ENCODE results near the gene ADGRG2.

The ADGRG2 gene, protein sequence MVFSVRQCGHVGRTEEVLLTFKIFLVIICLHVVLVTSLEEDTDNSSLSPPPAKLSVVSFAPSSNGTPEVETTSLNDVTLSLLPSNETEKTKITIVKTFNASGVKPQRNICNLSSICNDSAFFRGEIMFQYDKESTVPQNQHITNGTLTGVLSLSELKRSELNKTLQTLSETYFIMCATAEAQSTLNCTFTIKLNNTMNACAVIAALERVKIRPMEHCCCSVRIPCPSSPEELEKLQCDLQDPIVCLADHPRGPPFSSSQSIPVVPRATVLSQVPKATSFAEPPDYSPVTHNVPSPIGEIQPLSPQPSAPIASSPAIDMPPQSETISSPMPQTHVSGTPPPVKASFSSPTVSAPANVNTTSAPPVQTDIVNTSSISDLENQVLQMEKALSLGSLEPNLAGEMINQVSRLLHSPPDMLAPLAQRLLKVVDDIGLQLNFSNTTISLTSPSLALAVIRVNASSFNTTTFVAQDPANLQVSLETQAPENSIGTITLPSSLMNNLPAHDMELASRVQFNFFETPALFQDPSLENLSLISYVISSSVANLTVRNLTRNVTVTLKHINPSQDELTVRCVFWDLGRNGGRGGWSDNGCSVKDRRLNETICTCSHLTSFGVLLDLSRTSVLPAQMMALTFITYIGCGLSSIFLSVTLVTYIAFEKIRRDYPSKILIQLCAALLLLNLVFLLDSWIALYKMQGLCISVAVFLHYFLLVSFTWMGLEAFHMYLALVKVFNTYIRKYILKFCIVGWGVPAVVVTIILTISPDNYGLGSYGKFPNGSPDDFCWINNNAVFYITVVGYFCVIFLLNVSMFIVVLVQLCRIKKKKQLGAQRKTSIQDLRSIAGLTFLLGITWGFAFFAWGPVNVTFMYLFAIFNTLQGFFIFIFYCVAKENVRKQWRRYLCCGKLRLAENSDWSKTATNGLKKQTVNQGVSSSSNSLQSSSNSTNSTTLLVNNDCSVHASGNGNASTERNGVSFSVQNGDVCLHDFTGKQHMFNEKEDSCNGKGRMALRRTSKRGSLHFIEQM

DNA sequence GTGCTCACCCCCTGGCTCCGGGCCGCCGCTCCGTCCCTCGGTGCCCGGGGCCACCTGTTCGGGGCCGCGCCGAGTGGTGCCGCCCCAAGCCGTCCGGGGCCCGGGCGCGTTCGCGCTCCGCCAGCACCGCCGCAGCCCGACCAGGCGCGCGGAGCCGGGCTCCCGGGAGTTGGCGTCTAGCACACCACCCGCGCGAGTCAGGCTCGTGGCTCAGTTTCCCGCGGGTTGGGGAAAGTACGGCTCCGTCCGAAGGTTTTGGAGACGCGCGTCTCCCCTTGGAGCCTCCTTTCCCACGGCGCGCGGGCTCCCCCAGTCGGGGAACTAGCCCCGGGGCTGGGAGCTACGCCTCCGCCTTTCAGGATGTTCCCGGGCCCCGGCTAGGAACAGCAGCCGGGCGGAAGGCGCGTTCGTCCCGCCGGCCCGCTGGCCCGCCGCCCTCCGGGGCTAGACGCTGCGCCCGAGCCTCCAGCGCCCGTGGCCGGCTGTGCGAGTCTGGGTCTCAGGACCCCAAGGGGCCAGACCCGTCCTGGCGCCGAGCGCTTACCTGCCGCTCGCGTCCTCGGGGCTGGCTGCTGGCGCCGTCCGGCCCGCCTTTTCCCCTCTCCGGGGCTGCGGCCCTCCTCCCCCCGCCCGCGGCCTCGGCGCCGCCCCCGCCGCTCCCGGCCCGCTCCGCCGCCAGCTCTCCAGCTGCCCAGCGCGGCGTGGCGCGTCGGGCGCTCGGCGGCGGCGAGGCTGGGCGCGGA lies at the start of gene ADGRG2:
TSS of gene ADGRG2 (minus strand) at position 571 of the 743 bp plus-strand sequence. CDS start 53,634 bp downstream, outside the sequence.
- Histone ChIP-seq H3K27ac (ENCODE audit: low read length) (no peak within 1 kb of the TSS), H3K4me3 (ENCODE audit: low read length) (peak within 1 kb of the TSS; percentile 74; the same call in 1 of the 2 replicates), H3K36me3 (ENCODE audit: control insufficient read depth, insufficient read depth, low read length) (no peaks in the 10 kb centered on the region), H3K4me1 (ENCODE audit: control insufficient read depth, insufficient read depth, low read length) (peaks cover 2% of the 10 kb centered on the region), H3K27me3 (ENCODE audit: control insufficient read depth, insufficient read depth, low read length) (peaks cover 2% of the 10 kb centered on the region; the same call in 1 of the 2 replicates), H3K9me3 (ENCODE audit: control insufficient read depth, insufficient read depth, low read length) (no peaks in the 10 kb centered on the region)
- no peak for DNase-seq (ENCODE audit: low read depth, low spot score)
- WGBS (ENCODE audit: insufficient coverage, insufficient read length), result no CpG with 5 or more reads among the region's 107 CpGs

DNA sequence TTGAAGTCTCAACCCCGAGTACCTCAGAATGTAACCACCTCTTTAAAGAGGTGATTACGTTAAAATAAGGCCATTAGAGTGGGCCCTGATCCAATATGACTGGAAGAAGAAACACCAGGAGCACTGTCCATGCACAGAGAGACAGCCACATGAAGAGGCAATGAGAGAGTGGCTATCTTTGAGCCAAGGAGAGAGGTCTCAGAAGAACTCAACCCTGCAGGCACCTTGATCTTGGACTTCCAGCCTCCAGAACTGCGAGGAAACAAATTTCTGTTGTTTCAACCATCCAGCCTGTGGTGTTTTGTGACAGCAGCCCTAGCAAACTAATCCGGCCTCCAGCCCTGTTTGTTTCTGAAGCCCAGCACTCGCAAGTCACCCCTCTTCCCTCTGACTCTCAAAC lies 46.3 kb upstream of the ADGRG2 start:
- Histone ChIP-seq H3K27me3 (ENCODE audit: control insufficient read depth, insufficient read depth, low read length) (no peaks in the 10 kb centered on the region), H3K27ac (ENCODE audit: low read length) (no peak overlapping the region), H3K9me3 (ENCODE audit: control insufficient read depth, insufficient read depth, low read length) (no peaks in the 10 kb centered on the region), H3K4me1 (ENCODE audit: control insufficient read depth, insufficient read depth, low read length) (no peaks in the 10 kb centered on the region), H3K4me3 (ENCODE audit: low read length) (no peak overlapping the region), H3K36me3 (ENCODE audit: control insufficient read depth, insufficient read depth, low read length) (no peaks in the 10 kb centered on the region)
- WGBS (ENCODE audit: insufficient coverage, insufficient read length), result no CpG with 5 or more reads among the region's 5 CpGs
- DNase-seq (ENCODE audit: low read depth, low spot score), result no peak

DNA sequence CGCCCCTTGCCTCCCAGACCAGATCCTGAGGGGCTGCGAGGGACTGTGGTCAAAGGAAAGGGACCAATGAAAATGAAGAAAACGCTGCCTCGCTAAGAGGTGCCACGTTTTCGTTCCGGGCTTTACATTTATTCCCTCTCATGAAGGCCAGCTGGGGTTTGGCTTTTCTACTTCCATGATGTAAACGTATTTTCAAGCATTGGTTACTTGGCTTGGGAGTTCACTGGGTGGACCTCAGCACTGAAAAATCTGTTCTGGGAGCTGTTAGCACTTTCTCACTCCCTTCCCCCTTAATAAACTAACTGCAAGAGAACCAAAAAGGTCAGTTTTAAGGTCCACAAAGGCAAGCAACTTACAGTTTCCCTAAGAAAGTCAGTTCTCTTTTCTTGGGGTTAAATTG lies 40.6 kb upstream of the ADGRG2 start:
- no CpG with 5 or more reads among the region's 8 CpGs for WGBS (ENCODE audit: insufficient coverage, insufficient read length)
- Histone ChIP-seq H3K4me1 (ENCODE audit: control insufficient read depth, insufficient read depth, low read length) (no peaks in the 10 kb centered on the region), H3K36me3 (ENCODE audit: control insufficient read depth, insufficient read depth, low read length) (no peaks in the 10 kb centered on the region), H3K27me3 (ENCODE audit: control insufficient read depth, insufficient read depth, low read length) (no peaks in the 10 kb centered on the region), H3K9me3 (ENCODE audit: control insufficient read depth, insufficient read depth, low read length) (no peaks in the 10 kb centered on the region), H3K4me3 (ENCODE audit: low read length) (no peak overlapping the region), H3K27ac (ENCODE audit: low read length) (no peak overlapping the region)
- no peak for DNase-seq (ENCODE audit: low read depth, low spot score)

DNA sequence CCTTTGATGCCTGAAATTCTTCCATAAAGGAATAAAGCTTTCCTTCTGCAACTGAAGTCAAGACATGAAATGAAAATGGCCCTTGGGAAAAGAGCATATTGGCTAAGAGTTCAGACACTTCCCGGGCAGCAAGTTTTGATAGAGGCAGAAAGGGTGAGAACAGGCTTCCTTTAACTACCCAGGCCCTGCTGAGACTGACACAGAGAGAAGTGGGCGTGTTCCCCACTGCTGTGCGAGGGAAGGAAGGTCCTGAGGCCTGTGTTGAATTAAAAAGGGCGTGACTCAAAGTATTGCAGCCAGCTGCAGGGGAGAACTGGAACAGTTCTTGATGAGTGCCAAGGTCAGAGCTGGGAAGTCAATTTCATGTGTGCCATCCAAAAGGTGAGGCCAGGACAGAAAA lies 33.9 kb upstream of the ADGRG2 start:
- no peaks in the 10 kb centered on the region for H3K9me3 ChIP-seq (ENCODE audit: control insufficient read depth, insufficient read depth, low read length)

DNA sequence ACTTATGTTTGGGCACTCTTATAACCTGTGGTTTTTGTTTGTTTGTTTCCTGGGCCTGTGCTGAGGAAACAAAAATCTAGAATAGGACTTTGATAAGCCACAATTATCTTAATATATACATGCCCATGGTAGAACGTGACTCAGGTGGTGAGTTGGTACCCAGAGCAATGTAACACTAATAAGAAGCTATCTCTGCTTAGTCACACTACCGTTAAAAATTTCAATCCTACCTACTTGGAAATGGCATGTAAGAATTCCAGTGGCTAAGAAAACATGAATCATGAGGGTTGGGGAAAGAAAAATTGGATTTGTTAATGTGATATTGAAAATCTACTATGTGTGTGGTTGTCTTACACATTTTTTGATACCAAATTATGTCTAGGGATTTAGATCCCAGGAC lies 30.5 kb upstream of the ADGRG2 start:
- Histone ChIP-seq H3K4me1 (ENCODE audit: control insufficient read depth, insufficient read depth, low read length) (no peaks in the 10 kb centered on the region), H3K9me3 (ENCODE audit: control insufficient read depth, insufficient read depth, low read length) (no peaks in the 10 kb centered on the region), H3K36me3 (ENCODE audit: control insufficient read depth, insufficient read depth, low read length) (no peaks in the 10 kb centered on the region), H3K27ac (ENCODE audit: low read length) (no peak overlapping the region), H3K27me3 (ENCODE audit: control insufficient read depth, insufficient read depth, low read length) (no peaks in the 10 kb centered on the region), H3K4me3 (ENCODE audit: low read length) (no peak overlapping the region)
- no CpG with 5 or more reads among the region's 2 CpGs for WGBS (ENCODE audit: insufficient coverage, insufficient read length)
- no peak for DNase-seq (ENCODE audit: low read depth, low spot score)

More for the DNA sequence above, 33.9 kb upstream of the ADGRG2 start:
- Histone ChIP-seq H3K4me1 (ENCODE audit: control insufficient read depth, insufficient read depth, low read length) (no peaks in the 10 kb centered on the region), H3K27ac (ENCODE audit: low read length) (no peak overlapping the region), H3K27me3 (ENCODE audit: control insufficient read depth, insufficient read depth, low read length) (no peaks in the 10 kb centered on the region), H3K4me3 (ENCODE audit: low read length) (no peak overlapping the region), H3K36me3 (ENCODE audit: control insufficient read depth, insufficient read depth, low read length) (no peaks in the 10 kb centered on the region)
- DNase-seq (ENCODE audit: low read depth, low spot score), result no peak
- no CpG with 5 or more reads among the region's 4 CpGs for WGBS (ENCODE audit: insufficient coverage, insufficient read length)

DNA sequence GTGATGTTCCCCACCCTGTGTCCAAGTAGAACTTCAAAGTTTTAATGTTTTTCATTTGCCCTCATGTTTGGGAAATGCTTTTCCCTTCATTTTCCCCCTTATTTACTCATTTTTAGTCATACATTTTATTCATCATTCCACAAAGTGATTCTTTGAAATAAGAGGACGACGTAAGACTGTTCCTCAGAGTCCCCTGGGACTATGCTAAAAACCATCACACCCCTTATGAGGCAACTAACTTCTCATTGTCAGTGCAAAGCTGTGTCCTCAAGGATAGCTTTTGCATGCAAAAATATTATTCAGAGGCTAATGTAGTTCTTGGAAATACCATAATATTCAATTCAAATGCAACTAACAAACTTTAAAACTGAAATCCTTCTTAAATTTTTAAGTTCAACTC lies 14.8 kb upstream of the ADGRG2 start:
- Histone ChIP-seq H3K27ac (ENCODE audit: low read length) (no peak overlapping the region), H3K36me3 (ENCODE audit: control insufficient read depth, insufficient read depth, low read length) (no peaks in the 10 kb centered on the region), H3K27me3 (ENCODE audit: control insufficient read depth, insufficient read depth, low read length) (no peaks in the 10 kb centered on the region), H3K9me3 (ENCODE audit: control insufficient read depth, insufficient read depth, low read length) (no peaks in the 10 kb centered on the region), H3K4me3 (ENCODE audit: low read length) (no peak overlapping the region), H3K4me1 (ENCODE audit: control insufficient read depth, insufficient read depth, low read length) (no peaks in the 10 kb centered on the region)
- no peak for DNase-seq (ENCODE audit: low read depth, low spot score)
- WGBS (ENCODE audit: insufficient coverage, insufficient read length), result no CpG with 5 or more reads among the region's 2 CpGs

DNA sequence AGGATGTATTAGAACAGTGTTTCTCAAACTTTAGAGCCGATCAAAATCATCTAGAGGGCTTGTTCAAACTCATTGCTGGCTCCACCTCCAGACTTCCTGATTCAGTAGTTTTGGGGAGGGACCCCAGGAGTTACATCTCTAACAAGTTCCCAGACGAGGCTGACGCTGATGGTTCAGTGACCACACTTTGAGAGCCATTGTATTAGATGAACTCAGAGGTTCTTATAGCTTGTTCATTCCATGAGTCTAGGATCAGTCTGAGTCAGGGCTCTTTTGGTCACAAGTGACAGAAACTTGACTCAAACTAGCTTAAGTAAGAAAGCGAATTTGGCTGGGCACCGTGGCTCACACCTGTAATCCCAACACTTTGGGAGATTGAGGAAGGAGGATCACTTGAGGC lies 11.5 kb upstream of the ADGRG2 start:
- H3K27ac ChIP-seq (ENCODE audit: low read length), result no peak overlapping the region
- WGBS (ENCODE audit: insufficient coverage, insufficient read length), result no CpG with 5 or more reads among the region's 5 CpGs
- no peaks in the 10 kb centered on the region for H3K4me1 ChIP-seq (ENCODE audit: control insufficient read depth, insufficient read depth, low read length)
- no peaks in the 10 kb centered on the region for H3K36me3 ChIP-seq (ENCODE audit: control insufficient read depth, insufficient read depth, low read length)
- H3K9me3 ChIP-seq (ENCODE audit: control insufficient read depth, insufficient read depth, low read length), result no peaks in the 10 kb centered on the region
- H3K27me3 ChIP-seq (ENCODE audit: control insufficient read depth, insufficient read depth, low read length), result no peaks in the 10 kb centered on the region
- H3K4me3 ChIP-seq (ENCODE audit: low read length), result no peak overlapping the region
- DNase-seq (ENCODE audit: low read depth, low spot score), result no peak

DNA sequence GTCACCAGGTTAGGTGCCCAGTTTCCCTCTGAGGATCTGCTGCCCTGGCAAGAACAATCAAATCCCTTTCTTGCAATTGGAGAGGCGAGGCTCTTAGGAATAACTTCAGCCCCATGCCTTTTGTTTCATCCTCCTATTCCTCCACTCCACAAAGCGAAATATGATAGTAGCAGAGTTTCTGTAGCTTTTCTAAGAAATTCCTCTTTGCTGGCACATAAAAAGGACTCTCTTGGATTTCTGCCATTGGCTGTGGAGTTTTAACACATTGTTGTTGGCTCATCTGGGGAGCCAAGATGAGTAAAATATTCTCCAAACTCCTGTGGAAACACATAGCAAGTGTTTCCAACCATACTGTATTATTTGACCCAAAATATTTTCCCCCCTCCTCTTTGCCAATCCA lies 11.0 kb upstream of the ADGRG2 start:
- DNase-seq (ENCODE audit: low read depth, low spot score), result no peak
- no peak overlapping the region for H3K27ac ChIP-seq (ENCODE audit: low read length)
- WGBS (ENCODE audit: insufficient coverage, insufficient read length), result no CpG with 5 or more reads among the region's 2 CpGs

DNA sequence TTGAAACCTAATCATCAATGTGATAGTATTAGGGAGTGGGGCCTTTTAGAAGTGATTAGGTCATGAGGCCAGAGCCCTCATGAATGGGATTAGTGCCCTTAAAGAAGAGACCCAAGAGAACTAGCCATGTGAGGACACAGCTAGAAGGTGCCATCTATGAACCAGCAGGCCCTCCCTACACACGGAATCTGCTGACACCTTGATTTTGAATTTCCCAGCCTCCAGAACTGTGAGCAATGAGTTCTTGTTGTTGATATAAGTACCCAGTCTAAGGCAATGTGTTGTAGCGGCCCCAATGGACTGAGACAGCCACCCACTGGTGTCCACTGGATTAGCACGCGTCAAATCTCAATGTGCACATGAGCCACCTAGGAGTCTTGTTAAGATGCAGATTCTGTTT lies 8.4 kb upstream of the ADGRG2 start:
- no CpG with 5 or more reads among the region's 4 CpGs for WGBS (ENCODE audit: insufficient coverage, insufficient read length)
- no peak for DNase-seq (ENCODE audit: low read depth, low spot score)

More for the DNA sequence above, 11.0 kb upstream of the ADGRG2 start:
- no peak overlapping the region for H3K4me3 ChIP-seq (ENCODE audit: low read length)
- H3K4me1 ChIP-seq (ENCODE audit: control insufficient read depth, insufficient read depth, low read length), result no peaks in the 10 kb centered on the region
- no peaks in the 10 kb centered on the region for H3K27me3 ChIP-seq (ENCODE audit: control insufficient read depth, insufficient read depth, low read length)
- H3K36me3 ChIP-seq (ENCODE audit: control insufficient read depth, insufficient read depth, low read length), result no peaks in the 10 kb centered on the region
- no peaks in the 10 kb centered on the region for H3K9me3 ChIP-seq (ENCODE audit: control insufficient read depth, insufficient read depth, low read length)

DNA sequence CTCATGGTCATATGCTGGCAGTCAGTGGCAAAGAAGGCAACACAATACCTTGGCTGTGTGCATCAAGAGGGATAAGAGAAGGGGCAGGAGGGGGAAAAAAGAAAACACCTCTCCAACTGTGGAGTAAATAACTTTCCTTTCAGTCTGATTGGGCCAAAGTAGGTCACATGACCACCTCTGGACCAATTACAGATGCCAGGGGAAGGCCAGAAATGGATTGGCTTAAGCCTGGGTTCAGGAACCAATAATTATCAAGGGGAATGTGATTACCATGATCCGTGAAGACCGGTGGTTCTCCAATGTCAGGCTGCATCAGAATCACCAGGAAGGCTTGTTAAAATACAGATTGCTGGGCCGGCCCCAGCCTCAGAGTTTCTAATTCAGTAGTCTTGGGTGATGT lies 7.4 kb upstream of the ADGRG2 start:
- H3K4me1 ChIP-seq (ENCODE audit: control insufficient read depth, insufficient read depth, low read length), result no peaks in the 10 kb centered on the region
- H3K4me3 ChIP-seq (ENCODE audit: low read length), result no peak overlapping the region
- no peaks in the 10 kb centered on the region for H3K36me3 ChIP-seq (ENCODE audit: control insufficient read depth, insufficient read depth, low read length)
- WGBS (ENCODE audit: insufficient coverage, insufficient read length), result no CpG with 5 or more reads among the region's 3 CpGs
- H3K27me3 ChIP-seq (ENCODE audit: control insufficient read depth, insufficient read depth, low read length), result no peaks in the 10 kb centered on the region
- H3K27ac ChIP-seq (ENCODE audit: low read length), result no peak overlapping the region
- H3K9me3 ChIP-seq (ENCODE audit: control insufficient read depth, insufficient read depth, low read length), result no peaks in the 10 kb centered on the region
- DNase-seq (ENCODE audit: low read depth, low spot score), result no peak

More for the DNA sequence above, 8.4 kb upstream of the ADGRG2 start:
- Histone ChIP-seq H3K27me3 (ENCODE audit: control insufficient read depth, insufficient read depth, low read length) (no peaks in the 10 kb centered on the region), H3K27ac (ENCODE audit: low read length) (no peak overlapping the region), H3K9me3 (ENCODE audit: control insufficient read depth, insufficient read depth, low read length) (no peaks in the 10 kb centered on the region), H3K4me1 (ENCODE audit: control insufficient read depth, insufficient read depth, low read length) (no peaks in the 10 kb centered on the region), H3K36me3 (ENCODE audit: control insufficient read depth, insufficient read depth, low read length) (no peaks in the 10 kb centered on the region), H3K4me3 (ENCODE audit: low read length) (no peak overlapping the region)

Measured in iPS DF 6.9 (cell line).